Measurements from ENCODE around the gene RTL10.

RTL10 gene

DNA sequence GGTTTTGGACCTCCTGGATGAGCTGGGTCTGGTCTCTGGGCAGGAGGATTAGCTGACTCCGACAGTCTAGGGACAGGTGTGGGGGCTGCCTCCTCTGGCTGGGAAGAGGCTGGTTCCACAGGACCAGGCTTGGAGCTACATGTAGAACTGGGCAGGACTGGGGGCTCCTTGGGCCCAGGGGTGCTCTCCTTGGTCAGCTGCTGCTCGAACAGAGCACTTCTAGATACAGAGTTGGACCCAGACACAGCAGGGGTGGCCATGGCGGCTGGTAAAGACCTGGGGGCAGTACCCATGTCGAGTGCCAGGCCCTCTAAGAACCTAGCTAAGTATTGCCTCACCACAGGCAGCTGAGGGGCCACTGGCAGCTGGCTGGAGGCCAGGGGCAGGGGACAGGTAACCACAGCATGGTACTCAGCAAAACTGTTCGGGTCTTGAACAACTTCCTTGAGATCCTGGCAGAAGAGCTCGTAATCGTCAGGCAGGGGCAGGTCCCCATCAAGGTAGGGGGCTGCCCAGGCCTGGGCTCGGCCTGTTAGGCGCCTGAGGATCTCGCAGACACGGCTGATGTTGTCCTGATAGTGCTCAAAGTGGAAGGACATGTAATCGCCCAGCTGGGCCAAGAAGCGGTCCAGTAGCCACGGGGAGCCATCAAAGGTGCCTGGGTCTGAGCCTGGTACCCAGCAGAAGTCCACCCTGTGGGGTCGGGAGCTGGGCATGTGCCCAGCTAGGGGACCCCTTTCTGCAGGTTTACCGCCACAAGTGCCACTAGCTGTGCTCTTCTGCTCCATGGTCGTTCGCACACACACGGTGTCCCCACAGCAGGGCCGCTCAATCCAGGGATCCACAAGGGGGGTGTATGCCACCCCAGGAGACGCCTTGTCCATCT lies 3.1 kb downstream of the RTL10 start:
- TF ChIP-seq, protein P1, sequence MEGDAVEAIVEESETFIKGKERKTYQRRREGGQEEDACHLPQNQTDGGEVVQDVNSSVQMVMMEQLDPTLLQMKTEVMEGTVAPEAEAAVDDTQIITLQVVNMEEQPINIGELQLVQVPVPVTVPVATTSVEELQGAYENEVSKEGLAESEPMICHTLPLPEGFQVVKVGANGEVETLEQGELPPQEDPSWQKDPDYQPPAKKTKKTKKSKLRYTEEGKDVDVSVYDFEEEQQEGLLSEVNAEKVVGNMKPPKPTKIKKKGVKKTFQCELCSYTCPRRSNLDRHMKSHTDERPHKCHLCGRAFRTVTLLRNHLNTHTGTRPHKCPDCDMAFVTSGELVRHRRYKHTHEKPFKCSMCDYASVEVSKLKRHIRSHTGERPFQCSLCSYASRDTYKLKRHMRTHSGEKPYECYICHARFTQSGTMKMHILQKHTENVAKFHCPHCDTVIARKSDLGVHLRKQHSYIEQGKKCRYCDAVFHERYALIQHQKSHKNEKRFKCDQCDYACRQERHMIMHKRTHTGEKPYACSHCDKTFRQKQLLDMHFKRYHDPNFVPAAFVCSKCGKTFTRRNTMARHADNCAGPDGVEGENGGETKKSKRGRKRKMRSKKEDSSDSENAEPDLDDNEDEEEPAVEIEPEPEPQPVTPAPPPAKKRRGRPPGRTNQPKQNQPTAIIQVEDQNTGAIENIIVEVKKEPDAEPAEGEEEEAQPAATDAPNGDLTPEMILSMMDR (IDR thresholded peaks at IDR 0.05; ENCODE audit: low read depth, low read length, missing control alignments): no peak
- no peak overlapping the region for H3K4me3 ChIP-seq (ENCODE audit: low read depth, low read length)
- DNase-seq (ENCODE audit: low read depth): no peak

DNA sequence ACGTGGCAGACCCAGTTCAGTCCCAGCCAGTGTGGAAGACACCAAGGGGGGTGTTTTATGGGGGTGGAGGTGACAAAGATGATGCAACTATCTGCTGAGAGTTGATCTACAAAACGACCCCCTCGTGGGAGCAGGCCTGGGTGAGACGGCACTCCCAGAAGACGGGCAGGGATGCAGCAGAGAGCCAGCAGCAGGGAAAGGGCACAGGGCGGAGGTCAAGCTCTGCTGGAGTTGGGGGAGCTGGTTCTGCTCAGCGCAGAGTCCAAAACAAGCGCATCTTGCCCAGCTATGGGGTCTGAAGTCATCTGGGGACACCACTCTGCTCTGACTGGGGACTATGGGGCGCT lies 3.9 kb downstream of the RTL10 start:
- DNase-seq (ENCODE audit: low read depth): no peak
- no peak overlapping the region for H3K4me3 ChIP-seq (ENCODE audit: low read depth, low read length)
- TF ChIP-seq, protein P1 (IDR thresholded peaks at IDR 0.05; ENCODE audit: low read depth, low read length, missing control alignments): no peak

DNA sequence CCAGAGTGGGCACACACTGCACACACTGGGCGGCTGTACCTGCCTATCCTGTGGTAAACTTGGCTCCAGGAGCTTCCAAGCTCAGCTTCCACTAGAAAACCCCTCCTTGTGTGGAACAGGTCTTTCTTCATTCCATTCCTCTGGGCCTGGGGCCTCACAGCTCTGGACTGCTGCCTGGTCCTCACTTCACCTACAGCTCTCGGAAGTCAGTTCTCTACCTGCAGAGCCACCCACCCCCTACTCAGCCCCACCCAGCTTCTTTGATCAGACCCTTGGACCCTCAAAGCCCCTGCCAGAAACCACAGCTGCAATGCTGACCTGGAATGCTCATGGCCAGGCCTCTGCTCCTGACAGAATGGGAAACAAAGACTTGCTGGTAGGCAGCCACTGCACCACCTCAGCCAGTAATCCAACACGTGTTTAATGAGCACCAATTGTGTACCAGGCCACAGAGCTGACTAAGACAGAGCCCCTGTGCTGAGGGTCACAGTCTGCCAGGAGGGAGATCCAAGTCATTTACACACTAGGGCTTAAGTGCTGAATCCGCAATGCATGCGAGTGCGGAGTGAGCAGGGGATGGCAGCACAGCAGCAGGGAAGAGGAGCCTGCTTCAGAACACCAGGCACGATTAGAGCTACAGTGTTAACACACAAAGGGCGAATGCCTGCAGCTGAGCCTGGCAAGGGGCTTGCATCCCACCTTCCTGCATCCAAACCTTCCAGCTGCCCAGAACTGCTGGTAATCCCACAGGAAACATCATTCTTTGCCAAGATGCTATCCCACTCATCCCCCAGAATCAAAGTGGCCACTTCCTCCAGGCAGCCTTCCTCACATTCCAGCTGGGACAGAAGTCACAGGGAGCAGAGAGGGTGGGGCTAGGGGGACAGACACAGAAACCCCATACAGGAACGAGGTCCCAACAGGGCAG lies 4.6 kb downstream of the RTL10 start:
- no peak overlapping the region for H3K4me3 ChIP-seq (ENCODE audit: low read depth, low read length)
- TF ChIP-seq, protein P1 (IDR thresholded peaks at IDR 0.05; ENCODE audit: low read depth, low read length, missing control alignments): no peak
- no peak for DNase-seq (ENCODE audit: low read depth)

DNA sequence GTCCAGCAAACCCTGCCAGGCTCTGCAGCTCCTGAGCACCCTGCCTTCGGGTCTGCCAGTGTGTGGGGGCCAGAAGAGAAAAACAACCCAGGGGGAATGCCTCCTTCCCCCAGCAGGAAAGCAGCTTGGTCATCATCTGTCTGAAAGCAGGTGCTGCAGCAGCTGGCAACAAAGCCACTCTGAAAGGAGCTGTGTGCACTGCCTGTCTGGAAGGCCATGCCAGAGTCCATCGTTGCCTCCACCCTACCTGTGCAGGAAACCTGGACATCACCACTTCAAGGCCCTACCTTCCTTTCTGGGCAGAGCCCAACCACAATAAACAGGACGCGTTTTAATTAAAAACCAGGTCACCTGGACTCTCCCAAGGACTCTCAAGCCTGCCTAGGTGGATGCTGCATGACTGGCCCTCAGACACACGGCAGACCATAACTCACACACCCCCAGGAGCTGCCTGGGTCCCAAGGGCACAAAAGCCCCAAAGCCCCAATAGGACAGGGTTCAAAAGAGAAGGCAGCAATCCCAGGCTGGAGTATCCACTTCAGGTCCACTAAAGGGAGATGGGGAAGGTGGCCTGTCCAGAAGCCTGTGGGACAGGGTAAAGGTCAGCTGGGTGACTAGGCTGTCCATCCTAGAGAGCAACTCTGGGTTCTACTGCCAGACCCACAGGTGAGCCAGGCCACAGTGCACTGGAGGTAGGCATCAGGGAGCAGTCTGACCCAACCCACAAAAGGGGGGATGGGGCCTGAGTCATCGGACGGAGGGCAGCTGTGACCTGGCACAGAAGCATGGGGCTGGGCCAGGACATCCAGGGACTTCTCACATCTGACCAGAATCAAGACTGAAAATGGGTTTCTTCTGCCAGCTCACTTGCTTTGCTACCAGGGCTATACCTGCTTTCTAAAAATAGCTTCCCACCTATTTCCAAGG lies 6.1 kb downstream of the RTL10 start:
- no peak overlapping the region for H3K4me3 ChIP-seq (ENCODE audit: low read depth, low read length)
- TF ChIP-seq, protein P1 (IDR thresholded peaks at IDR 0.05; ENCODE audit: low read depth, low read length, missing control alignments): no peak
- DNase-seq (ENCODE audit: low read depth): no peak

DNA sequence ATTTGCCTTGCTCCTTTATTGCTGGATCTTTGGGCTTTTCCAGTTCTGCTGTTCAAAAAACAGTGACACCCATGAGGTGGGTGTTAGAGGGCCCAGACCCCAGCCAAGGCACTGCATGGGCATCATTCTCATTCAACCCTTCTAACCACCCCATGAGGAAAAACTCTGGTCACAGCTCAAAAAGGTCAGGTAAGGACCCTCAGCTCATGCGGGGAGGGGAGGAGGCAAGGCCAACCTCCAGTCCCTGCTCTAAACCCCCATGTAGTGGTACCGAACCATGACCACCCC lies 7.4 kb downstream of the RTL10 start:
- TF ChIP-seq, protein P1 (IDR thresholded peaks at IDR 0.05; ENCODE audit: low read depth, low read length, missing control alignments): no peak
- DNase-seq (ENCODE audit: low read depth): no peak

DNA sequence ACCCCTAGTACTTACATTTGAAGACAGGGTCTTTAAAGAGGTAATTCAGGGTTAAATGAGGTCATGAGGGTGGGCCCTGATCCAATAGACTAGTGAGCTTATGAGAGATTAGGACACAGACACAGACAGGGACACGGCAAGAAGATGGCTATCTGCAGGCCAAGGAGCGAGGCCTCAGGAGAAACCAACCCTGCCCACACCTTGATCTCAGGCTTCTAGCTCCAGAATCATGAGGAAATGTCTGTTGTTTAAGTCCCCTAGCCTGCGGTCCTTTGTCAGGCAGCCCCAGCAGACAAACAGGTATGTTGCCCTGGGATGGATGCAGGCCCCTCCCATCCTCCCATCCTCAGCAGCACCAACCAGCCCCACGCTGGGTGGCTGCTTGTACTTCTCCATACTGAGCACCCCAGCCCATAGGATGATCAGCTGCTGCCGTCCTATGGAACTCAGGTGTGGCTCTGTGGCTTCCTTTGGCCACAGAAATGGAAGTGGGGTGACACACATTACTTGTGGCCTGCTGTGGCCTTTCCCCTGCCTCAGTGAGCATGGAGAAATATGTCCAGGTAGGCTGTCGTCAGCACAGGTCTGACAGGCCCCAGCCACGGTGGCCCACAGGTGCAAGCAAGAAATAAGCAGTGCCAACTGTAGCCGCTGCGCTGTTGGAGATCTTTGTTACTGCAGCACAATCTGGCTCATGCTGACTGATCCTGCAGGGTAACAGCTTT lies 7.9 kb downstream of the RTL10 start:
- TF ChIP-seq, protein P1 (IDR thresholded peaks at IDR 0.05; ENCODE audit: low read depth, low read length, missing control alignments): no peak
- H3K4me3 ChIP-seq (ENCODE audit: low read depth, low read length): no peak overlapping the region
- no peak for DNase-seq (ENCODE audit: low read depth)

More for the DNA sequence above, 7.4 kb downstream of the RTL10 start:
- H3K4me3 ChIP-seq (ENCODE audit: low read depth, low read length): no peak overlapping the region
